ENCODE measurements around the gene THOP1.

GRCh38 chr19:2756921-2757881, 28.1 kb upstream of the THOP1 start:
- no peak for TF ChIP-seq CTCF (IDR thresholded peaks at IDR 0.05)
- no peak for TF ChIP-seq POLR2A (IDR thresholded peaks at IDR 0.05)
- no peak for TF ChIP-seq POLR2AphosphoS5 (IDR thresholded peaks at IDR 0.05)
